Activated CD8-positive, alpha-beta T cell treated with anti-CD3 and anti-CD28 coated beads for 36 hours (primary cell): ENCODE data around the gene MICAL2. TPM values are rescaled to one million over a fixed set of nuclear protein-coding genes. Genes with fewer than 3 reads are reported as not detected.

Source experiments
- ATAC-seq: fragments of 200-7000 bp; cut with Tn5 transposase; one replicate; pipeline ENCODE4 v1.10.0; 2021; ENCODE audit warnings: mild to moderate bottlenecking, moderate library complexity
- CTCF ChIA-PET: fragments of 350-600 bp; sonication (Branson Sonifier 250); formaldehyde crosslinking; loops from one replicate; lab custom pipeline; 2021; ENCODE audit warnings: antibody characterized with exemption; lab: Charles Lee
- POLR2A ChIA-PET: fragments of 350-600 bp; sonication (Branson Sonifier 250); formaldehyde crosslinking; loops from one replicate; lab custom pipeline; 2021; ENCODE audit warnings: antibody characterized with exemption; lab: Charles Lee
- DNase-seq: peaks from one replicate; pipeline ENCODE4 v3.0.0-alpha.2; 2020
- H3K27ac Mint-ChIP-seq: one replicate; pipeline ENCODE4 v1.8.0; 2021; ENCODE audit warnings: mild to moderate bottlenecking, mixed read lengths
- H3K27me3 Mint-ChIP-seq: one replicate; pipeline ENCODE4 v1.8.0; 2021; ENCODE audit warnings: mixed read lengths
- H3K36me3 Mint-ChIP-seq: one replicate; pipeline ENCODE4 v1.8.0; 2021; ENCODE audit warnings: low read depth, mixed read lengths
- H3K4me1 Mint-ChIP-seq: one replicate; pipeline ENCODE4 v1.8.0; 2021; ENCODE audit warnings: low read depth, mixed read lengths
- H3K4me3 Mint-ChIP-seq: one replicate; pipeline ENCODE4 v1.8.0; 2021; ENCODE audit warnings: mild to moderate bottlenecking, moderate library complexity, mixed read lengths
- H3K9me3 Mint-ChIP-seq: one replicate; pipeline ENCODE4 v1.8.0; 2021; ENCODE audit warnings: mixed read lengths
- CTCF ChIP-seq: fragments of 200-600 bp; IDR thresholded peaks from one replicate; pipeline ENCODE4 v1.8.0; 2022; ENCODE audit warnings: antibody characterized with exemption, mild to moderate bottlenecking
- intact Hi-C: fragments of 100-400 bp; cut with micrococcal nuclease; formaldehyde crosslinking; loops from one replicate; pipeline ENCODE4 v1.10.0; 2022
- total RNA-seq, 2 experiments: library from RNA; stranded (reverse); gene quantifications; one replicate each; pipeline ENCODE4 v1.2.3, GENCODE V29; 2021

The MICAL2 gene
- total RNA-seq, 2 experiments from 2014 or later = 99.8 to 105 TPM

GRCh38 chr11:12193515-12194336, 83.3 kb downstream of the MICAL2 start:
- ChIA-PET CTCF (interaction anchor here (0.9 to 3.6 kb wide), 3 partner anchors 10 to 43 kb away, joined by 3 to 15 read pairs (median 4); no protein-coding TSS in a partner anchor), POLR2A (interaction anchor here (0.8 to 3.2 kb wide), 9 partner anchors 10 to 349 kb away, joined by 3 to 17 read pairs (median 4); no protein-coding TSS in a partner anchor)
- Mint-ChIP-seq H3K4me3 (no peak overlapping the region), H3K27ac (no peak overlapping the region), H3K36me3 (peaks cover 35% of the 10 kb centered on the region), H3K27me3 (no peaks in the 10 kb centered on the region), H3K4me1 (peaks cover 76% of the 10 kb centered on the region), H3K9me3 (no peaks in the 10 kb centered on the region)
- intact Hi-C loops = no loop called here
- no peak for DNase-seq
- ATAC-seq = no peak
- no peak for TF ChIP-seq CTCF

- Mint-ChIP-seq H3K9me3 (no peaks in the 10 kb centered on the region), H3K4me1 (peaks cover 77% of the 10 kb centered on the region), H3K36me3 (peaks cover 37% of the 10 kb centered on the region), H3K27me3 (no peaks in the 10 kb centered on the region), H3K27ac (peak overlapping the region; percentile 96), H3K4me3 (peak overlapping the region; percentile 93)
- ATAC-seq = peak; percentile 91
- intact Hi-C loops = loop anchor here (5.0 kb wide), 1 partner anchor 42 kb away; no protein-coding TSS in a partner anchor
- TF ChIP-seq CTCF = no peak
- peak; percentile 79 for DNase-seq
- ChIA-PET POLR2A (interaction anchor here (0.8 to 3.2 kb wide), 9 partner anchors 10 to 86 kb away, joined by 3 to 17 read pairs (median 6); partner anchors contain the start of gene MICAL2), CTCF (interaction anchor here (0.6 to 3.6 kb wide), 7 partner anchors 28 to 109 kb away, joined by 3 to 15 read pairs (median 3); no protein-coding TSS in a partner anchor)
Observed at GRCh38 chr11:12195768-12196167, 85.4 kb downstream of the MICAL2 start.

- POLR2A ChIA-PET = interaction anchor here (0.8 to 2.2 kb wide), 8 partner anchors 10 to 86 kb away, joined by 3 to 8 read pairs (median 6); partner anchors contain the start of gene MICAL2
- Mint-ChIP-seq H3K27me3 (no peaks in the 10 kb centered on the region), H3K4me3 (peak overlapping the region; percentile 93), H3K9me3 (no peaks in the 10 kb centered on the region), H3K27ac (peak overlapping the region; percentile 96), H3K36me3 (peaks cover 38% of the 10 kb centered on the region), H3K4me1 (peaks cover 80% of the 10 kb centered on the region)
- CTCF ChIA-PET = interaction anchor here (0.9 to 3.6 kb wide), 5 partner anchors 28 to 110 kb away, joined by 3 to 15 read pairs (median 4); no protein-coding TSS in a partner anchor
- DNase-seq (no peak), ATAC-seq (peak; percentile 7)
- intact Hi-C loops = loop anchor here (5.0 kb wide), 1 partner anchor 41 kb away; no protein-coding TSS in a partner anchor
- no peak for TF ChIP-seq CTCF
Observed at GRCh38 chr11:12196308-12196707, 85.9 kb downstream of the MICAL2 start.

- intact Hi-C loops = loop anchor here (5.0 kb wide), 1 partner anchor 40 kb away; no protein-coding TSS in a partner anchor
- ChIA-PET POLR2A (interaction anchor here (0.6 to 4.0 kb wide), 7 partner anchors 9 to 86 kb away, joined by 3 to 24 read pairs (median 4); partner anchors contain the start of gene MICAL2), CTCF (interaction anchor here (1.3 to 3.6 kb wide), 6 partner anchors 27 to 85 kb away, joined by 4 to 15 read pairs (median 6); no protein-coding TSS in a partner anchor)
- no peak for DNase-seq
- no peaks in the 10 kb centered on the region for H3K27me3 Mint-ChIP-seq
- TF ChIP-seq CTCF = no peak
- peaks cover 83% of the 10 kb centered on the region for H3K4me1 Mint-ChIP-seq
- peak overlapping the region; percentile 96 for H3K27ac Mint-ChIP-seq
- peaks cover 38% of the 10 kb centered on the region for H3K36me3 Mint-ChIP-seq
- no peaks in the 10 kb centered on the region for H3K9me3 Mint-ChIP-seq
- ATAC-seq = no peak
- H3K4me3 Mint-ChIP-seq = peak overlapping the region; percentile 93
Observed at GRCh38 chr11:12196872-12197271, 86.5 kb downstream of the MICAL2 start.
